Right lobe of liver (tissue), 4 donors: Measurements from ENCODE around the gene CUEDC1.

Experiments used
- POLR2A ChIP-seq: fragments of 450-650 bp; IDR thresholded peaks from one replicate; pipeline ENCODE4 v1.6.1; 2017; ENCODE audit warnings: antibody characterized with exemption, mild to moderate bottlenecking
- TF ChIP-seq, protein P1 (sequence below), 4 donors: fragments of 200-600 bp in 3 of 4; fragments of 450-650 bp in 1 of 4; IDR thresholded peaks; one replicate each; pipeline versions ENCODE4 v1.5.1 to v1.8.0; 2016 to 2022; ENCODE audit warnings: antibody characterized with exemption in 4 of 4, mild to moderate bottlenecking in 2 of 4
- donor health status: DM: no; HTN: no; CAD: no.
- donor health status: DM: no; HTN: no; CAD: no.
- donor health status: DM: no; HTN: yes; CAD: no.

DNA sequence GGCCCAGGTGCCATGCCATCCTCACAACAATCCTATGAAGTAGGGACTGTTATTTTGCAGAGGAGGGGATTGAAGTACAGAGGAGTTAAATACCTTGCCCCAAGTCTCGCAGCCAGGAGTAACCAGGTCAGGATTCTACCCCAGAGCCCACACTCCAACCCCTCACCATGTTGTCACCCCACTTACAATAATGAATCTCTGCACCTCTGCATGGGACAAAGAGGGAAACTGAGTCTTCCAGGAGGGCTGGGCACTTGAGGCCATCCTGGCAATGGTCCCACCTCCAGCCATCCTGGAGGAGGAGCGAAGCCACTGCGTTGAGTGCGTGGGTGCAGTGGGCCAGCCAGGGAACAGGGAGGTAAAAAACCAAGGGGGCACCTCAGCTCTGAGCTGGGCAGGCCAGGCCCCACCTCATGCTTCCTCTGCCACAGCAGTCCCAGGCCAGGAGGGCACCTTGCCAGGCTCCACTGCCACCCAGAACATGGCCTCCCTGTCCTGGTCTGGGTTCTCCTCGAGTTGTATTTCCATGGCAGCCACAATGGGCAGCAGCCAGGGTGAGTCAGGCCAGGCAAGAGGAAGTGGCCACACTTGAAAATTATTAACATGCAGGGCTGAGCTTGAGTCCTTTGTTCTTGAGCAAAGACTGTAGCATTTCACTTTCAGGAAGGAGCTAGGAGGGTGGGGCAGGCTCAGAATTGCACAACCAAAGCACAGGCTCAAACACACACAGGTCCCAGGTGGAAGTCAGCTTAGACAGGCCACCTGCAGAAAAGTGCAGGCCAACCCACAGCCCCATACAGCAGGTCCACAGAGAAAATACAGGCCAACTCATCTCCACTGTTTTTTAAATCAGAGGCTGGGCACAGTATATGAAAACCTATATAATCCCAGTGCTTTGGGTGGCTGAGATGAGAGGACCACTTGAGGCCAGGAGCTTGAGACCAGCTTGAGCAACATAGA, 52.1 kb downstream of the CUEDC1 start:
- TF ChIP-seq, protein P1, sequence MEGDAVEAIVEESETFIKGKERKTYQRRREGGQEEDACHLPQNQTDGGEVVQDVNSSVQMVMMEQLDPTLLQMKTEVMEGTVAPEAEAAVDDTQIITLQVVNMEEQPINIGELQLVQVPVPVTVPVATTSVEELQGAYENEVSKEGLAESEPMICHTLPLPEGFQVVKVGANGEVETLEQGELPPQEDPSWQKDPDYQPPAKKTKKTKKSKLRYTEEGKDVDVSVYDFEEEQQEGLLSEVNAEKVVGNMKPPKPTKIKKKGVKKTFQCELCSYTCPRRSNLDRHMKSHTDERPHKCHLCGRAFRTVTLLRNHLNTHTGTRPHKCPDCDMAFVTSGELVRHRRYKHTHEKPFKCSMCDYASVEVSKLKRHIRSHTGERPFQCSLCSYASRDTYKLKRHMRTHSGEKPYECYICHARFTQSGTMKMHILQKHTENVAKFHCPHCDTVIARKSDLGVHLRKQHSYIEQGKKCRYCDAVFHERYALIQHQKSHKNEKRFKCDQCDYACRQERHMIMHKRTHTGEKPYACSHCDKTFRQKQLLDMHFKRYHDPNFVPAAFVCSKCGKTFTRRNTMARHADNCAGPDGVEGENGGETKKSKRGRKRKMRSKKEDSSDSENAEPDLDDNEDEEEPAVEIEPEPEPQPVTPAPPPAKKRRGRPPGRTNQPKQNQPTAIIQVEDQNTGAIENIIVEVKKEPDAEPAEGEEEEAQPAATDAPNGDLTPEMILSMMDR (IDR thresholded peaks at IDR 0.05), result no peak
- no peak for TF ChIP-seq POLR2A
